PFSK-1 (cell line): ENCODE results near the gene NDUFA8.

ENCODE experiments used
- FOXP2 ChIP-seq: optimal IDR thresholded peaks from 2 replicates; pipeline ENCODE3; 2011; ENCODE audit warnings: borderline replicate concordance, control low read depth, inconsistent platforms; ENCODE audit not compliant: insufficient read depth; ENCODE audit errors: extremely low read length, extremely low read depth
- POLR2AphosphoS5 ChIP-seq: IDR thresholded peaks from 2 replicates; pipeline ENCODE4 v1.6.1; 2012; ENCODE audit warnings: low read depth, mild to moderate bottlenecking, control low read depth, low read length, moderate library complexity
- REST ChIP-seq, 2 experiments: IDR thresholded peaks; 2 replicates each; pipeline versions ENCODE4 v1.6.1 to v1.8.0; 2011 to 2012; ENCODE audit warnings: low read depth in 2 of 2, low read length in 2 of 2, control low read depth in 1 of 2, inconsistent platforms in 1 of 2, mild to moderate bottlenecking in 1 of 2, moderate library complexity in 1 of 2; ENCODE audit not compliant: insufficient read depth in 1 of 2
- SIN3A ChIP-seq: IDR thresholded peaks from 2 replicates; pipeline ENCODE4 v1.6.1; 2012; ENCODE audit warnings: mild to moderate bottlenecking, low read length, moderate library complexity, borderline replicate concordance; ENCODE audit not compliant: insufficient read depth
- TAF1 ChIP-seq: IDR thresholded peaks from 2 replicates; pipeline ENCODE4 v1.6.1; 2012; ENCODE audit warnings: low read length, control low read depth, borderline replicate concordance; ENCODE audit not compliant: insufficient read depth

Gene NDUFA8

GRCh38 chr9:122143296-122143695 lies 16.3 kb downstream of the NDUFA8 start:
- TF ChIP-seq TAF1 (no peak), SIN3A (no peak), REST (IDR thresholded peaks at IDR 0.05; ENCODE audit: insufficient read depth in 1 of 2, low read depth in 2 of 2, low read length in 2 of 2) (no peak), FOXP2 (no peak), POLR2AphosphoS5 (no peak)

- TF ChIP-seq REST (IDR thresholded peaks at IDR 0.05; ENCODE audit: insufficient read depth in 1 of 2, low read depth in 2 of 2, low read length in 2 of 2): no peak
- TF ChIP-seq SIN3A: no peak
- TF ChIP-seq FOXP2: no peak
- no peak for TF ChIP-seq POLR2AphosphoS5
- no peak for TF ChIP-seq TAF1
Measured at GRCh38 chr9:122141671-122142070, 17.9 kb downstream of the NDUFA8 start.

GRCh38 chr9:122140368-122141193 lies 19.0 kb downstream of the NDUFA8 start:
- no peak for TF ChIP-seq TAF1
- no peak for TF ChIP-seq FOXP2
- TF ChIP-seq POLR2AphosphoS5: no peak
- TF ChIP-seq SIN3A: no peak
- TF ChIP-seq REST (IDR thresholded peaks at IDR 0.05; ENCODE audit: insufficient read depth in 1 of 2, low read depth in 2 of 2, low read length in 2 of 2): no peak

- no peak for TF ChIP-seq REST (IDR thresholded peaks at IDR 0.05; ENCODE audit: insufficient read depth in 1 of 2, low read depth in 2 of 2, low read length in 2 of 2)
- no peak for TF ChIP-seq FOXP2
- TF ChIP-seq POLR2AphosphoS5: no peak
- TF ChIP-seq SIN3A: no peak
- no peak for TF ChIP-seq TAF1
Measured at GRCh38 chr9:122138560-122139268, 20.9 kb downstream of the NDUFA8 start.
